Sigmoid colon (tissue), 4 donors: ENCODE data around the gene IGF2.

Source experiments
- EP300 ChIP-seq, 4 donors: sonication (generic); formaldehyde crosslinking; IDR thresholded peaks; one replicate each; pipeline ENCODE4 v1.6.1; 2017; ENCODE audit warnings: antibody characterized with exemption in 4 of 4
- POLR2A ChIP-seq, 2 donors: fragments of 450-650 bp; IDR thresholded peaks; one replicate each; pipeline ENCODE4 v1.6.1; 2016; ENCODE audit warnings: antibody characterized with exemption in 2 of 2, mild to moderate bottlenecking in 2 of 2, moderate library complexity in 2 of 2
- POLR2AphosphoS5 ChIP-seq, 4 donors: sonication (generic); formaldehyde crosslinking; IDR thresholded peaks; one replicate each; pipeline ENCODE4 v1.6.1; 2017; ENCODE audit warnings: antibody characterized with exemption in 4 of 4
- TF ChIP-seq, protein P1 (sequence below), 4 experiments: fragments of 450-650 bp in 3 of 4; fragments of 200-600 bp in 1 of 4; IDR thresholded peaks; one replicate each; pipeline ENCODE4 v1.5.1; 2016 to 2019; ENCODE audit warnings: antibody characterized with exemption in 4 of 4, mild to moderate bottlenecking in 3 of 4, moderate library complexity in 2 of 4

DNA sequence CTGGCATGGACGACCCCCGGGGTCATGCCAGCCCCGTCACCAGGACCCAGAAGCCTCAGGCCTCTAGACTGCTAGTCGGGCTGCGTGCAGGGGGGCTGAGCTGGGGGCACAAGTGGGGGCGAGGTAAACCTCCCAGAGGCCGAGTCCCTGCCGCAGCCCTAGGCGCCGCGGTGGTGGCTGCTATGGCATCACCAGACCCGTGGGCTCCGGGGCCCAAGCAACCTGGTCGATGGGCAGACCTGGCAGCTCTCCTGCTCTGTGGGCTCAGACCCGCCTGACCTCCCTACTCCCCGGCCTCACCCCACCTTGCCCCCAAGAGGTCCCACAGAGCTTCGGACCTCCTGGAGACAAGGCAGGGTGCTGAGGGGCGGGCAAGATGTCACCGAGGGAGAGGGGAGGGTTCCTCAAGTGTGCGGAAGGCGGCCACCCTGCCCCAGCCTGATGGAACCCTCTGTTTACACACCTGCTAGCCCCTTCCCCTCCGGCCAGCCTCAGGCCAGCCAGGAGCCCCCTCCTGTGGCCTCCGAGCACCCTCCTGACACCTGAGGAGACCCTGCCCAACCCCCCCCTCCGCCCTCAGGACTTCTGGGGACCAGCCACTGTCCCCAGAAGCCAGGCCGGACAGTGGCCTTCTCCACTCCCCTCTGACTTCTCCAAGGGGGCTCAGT lies 9.4 kb downstream of the IGF2 start:
- TF ChIP-seq POLR2AphosphoS5 (IDR thresholded peaks at IDR 0.05) = no peak
- TF ChIP-seq EP300 (IDR thresholded peaks at IDR 0.05) = no peak
- TF ChIP-seq POLR2A (IDR thresholded peaks at IDR 0.05) = no peak
- TF ChIP-seq, protein P1, sequence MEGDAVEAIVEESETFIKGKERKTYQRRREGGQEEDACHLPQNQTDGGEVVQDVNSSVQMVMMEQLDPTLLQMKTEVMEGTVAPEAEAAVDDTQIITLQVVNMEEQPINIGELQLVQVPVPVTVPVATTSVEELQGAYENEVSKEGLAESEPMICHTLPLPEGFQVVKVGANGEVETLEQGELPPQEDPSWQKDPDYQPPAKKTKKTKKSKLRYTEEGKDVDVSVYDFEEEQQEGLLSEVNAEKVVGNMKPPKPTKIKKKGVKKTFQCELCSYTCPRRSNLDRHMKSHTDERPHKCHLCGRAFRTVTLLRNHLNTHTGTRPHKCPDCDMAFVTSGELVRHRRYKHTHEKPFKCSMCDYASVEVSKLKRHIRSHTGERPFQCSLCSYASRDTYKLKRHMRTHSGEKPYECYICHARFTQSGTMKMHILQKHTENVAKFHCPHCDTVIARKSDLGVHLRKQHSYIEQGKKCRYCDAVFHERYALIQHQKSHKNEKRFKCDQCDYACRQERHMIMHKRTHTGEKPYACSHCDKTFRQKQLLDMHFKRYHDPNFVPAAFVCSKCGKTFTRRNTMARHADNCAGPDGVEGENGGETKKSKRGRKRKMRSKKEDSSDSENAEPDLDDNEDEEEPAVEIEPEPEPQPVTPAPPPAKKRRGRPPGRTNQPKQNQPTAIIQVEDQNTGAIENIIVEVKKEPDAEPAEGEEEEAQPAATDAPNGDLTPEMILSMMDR (IDR thresholded peaks at IDR 0.05) = no peak
